ENCODE data around the gene SNAI3. TPM values are rescaled to one million over a fixed set of nuclear protein-coding genes. Genes with fewer than 3 reads are reported as not detected.

SNAI3 gene
- polyA plus RNA-seq, 3 donors: 0.87 to 1.4 (median 1.2) TPM

- no peak for DNase-seq
Observed at GRCh38 chr16:88634994-88635670, 51.2 kb downstream of the SNAI3 start.

- DNase-seq: no peak
Observed at GRCh38 chr16:88634141-88634993, 51.9 kb downstream of the SNAI3 start.

- DNase-seq: no peak
Observed at GRCh38 chr16:88633684-88634140, 52.6 kb downstream of the SNAI3 start.

GRCh38 chr16:88632587-88632930 is 53.7 kb downstream of the SNAI3 start:
- no peak for DNase-seq

- no peak for DNase-seq
Observed at GRCh38 chr16:88631920-88632586, 54.3 kb downstream of the SNAI3 start.

GRCh38 chr16:88631384-88631783 is 54.9 kb downstream of the SNAI3 start:
- no peak for DNase-seq

- DNase-seq: no peak
Observed at GRCh38 chr16:88630941-88631340, 55.4 kb downstream of the SNAI3 start.

GRCh38 chr16:88630433-88630832 is 55.9 kb downstream of the SNAI3 start:
- DNase-seq: no peak

GRCh38 chr16:88629835-88630234 is 56.5 kb downstream of the SNAI3 start:
- no peak for DNase-seq

GRCh38 chr16:88628512-88628974 is 57.8 kb downstream of the SNAI3 start:
- DNase-seq: no peak

Other genes starting within 250 kb of the SNAI3 start
- 1 to 10 TPM; 4.7 to 5.2 (median 5.2) TPM for gene ZFPM1, start 233.2 kb downstream of the SNAI3 start, polyA plus RNA-seq (ENCODE audit: insufficient read length in 3 of 3)
- 10 to 100 TPM; 40.9 to 47.5 (median 41.3) TPM for gene ZC3H18, start 116.1 kb downstream of the SNAI3 start, polyA plus RNA-seq (ENCODE audit: insufficient read length in 3 of 3)
- gene IL17C, start 47.9 kb downstream of the SNAI3 start, polyA plus RNA-seq (ENCODE audit: insufficient read length in 3 of 3): under 1 TPM in 1 of 3 donors, not detected in 2; 0.10 TPM
- gene CYBA, start 35.5 kb downstream of the SNAI3 start, polyA plus RNA-seq (ENCODE audit: insufficient read length in 3 of 3): 100 to 1,000 TPM; 155 to 194 (median 158) TPM
- gene MVD, start 23.4 kb downstream of the SNAI3 start, polyA plus RNA-seq (ENCODE audit: insufficient read length in 3 of 3): 10 to 100 TPM; 41.0 to 49.1 (median 41.4) TPM
- 10 to 100 TPM; 20.5 to 22.2 (median 20.7) TPM for gene RNF166, start 19.9 kb upstream of the SNAI3 start, polyA plus RNA-seq (ENCODE audit: insufficient read length in 3 of 3)
- gene CTU2, start 20.0 kb upstream of the SNAI3 start, polyA plus RNA-seq (ENCODE audit: insufficient read length in 3 of 3): 10 to 100 TPM; 10.8 to 19.5 (median 16.0) TPM
- 10 to 100 TPM; 44.6 to 59.0 (median 46.4) TPM for gene PIEZO1, start 98.7 kb upstream of the SNAI3 start, polyA plus RNA-seq (ENCODE audit: insufficient read length in 3 of 3)
- gene CDT1, start 117.3 kb upstream of the SNAI3 start, polyA plus RNA-seq (ENCODE audit: insufficient read length in 3 of 3): 10 to 100 TPM; 16.6 to 23.1 (median 22.1) TPM
- 100 to 1,000 TPM; 106 to 129 (median 121) TPM for gene APRT, start 125.4 kb upstream of the SNAI3 start, polyA plus RNA-seq (ENCODE audit: insufficient read length in 3 of 3)
- gene GALNS, start 170.4 kb upstream of the SNAI3 start, polyA plus RNA-seq (ENCODE audit: insufficient read length in 3 of 3): 10 to 100 TPM; 25.2 to 28.3 (median 27.5) TPM
- 10 to 100 TPM; 64.7 to 89.2 (median 78.6) TPM for gene TRAPPC2L, start 170.6 kb upstream of the SNAI3 start, polyA plus RNA-seq (ENCODE audit: insufficient read length in 3 of 3)
- not detected for gene PABPN1L, start 180.2 kb upstream of the SNAI3 start, polyA plus RNA-seq (ENCODE audit: insufficient read length in 3 of 3)

Data from renal pelvis (tissue), 4 donors.